Heart left ventricle (tissue), 13 donors: Measurements from ENCODE around the gene RBMXL2.

Experiments used
- CTCF ChIP-seq, 12 donors: fragments of 200-600 bp; sonication (generic) in 4 of 12; IDR thresholded peaks; one replicate each; pipeline versions ENCODE4 v1.5.0 to v1.8.0; 2018 to 2022; ENCODE audit warnings: antibody characterized with exemption in 12 of 12, mild to moderate bottlenecking in 5 of 12
- POLR2A ChIP-seq, 2 donors: fragments of 450-650 bp; IDR thresholded peaks; one replicate each; pipeline ENCODE4 v1.6.1; 2017; ENCODE audit warnings: antibody characterized with exemption in 2 of 2, mild to moderate bottlenecking in 2 of 2, moderate library complexity in 2 of 2
- donor health status: ischemic (EF 13 %, LVEDD 7.1; RV severe dilation, severe dysfunction).
- donor health status: DM: no; HTN: yes; CAD: no.
- donor health status: DM: no; HTN: no; CAD: no.
- donor health status: ischemic (EF 25% LVEDD 6.9; RV normal size, moderate dysfunction).
- donor health status: ischemic (EF 25% LVEDD 5.7; RV mildly dilated, moderate dysfunction).
- donor health status: ischemic (EF 35%, LVEDD 5.7; RV mildly dilated, moderate dysfunction).
- donor health status: nonischemic (EF 11% LVEDD 7.7; RV severe dilation, severe dysfunction).
- donor health status: DM: yes; HTN: yes; CAD: no.
- donor health status: PGD.
- donor health status: ischemic (EF 29% LVEDD 5.4; RV normal size, mild dysfunction).
- donor health status: nonischemic (EF 23%, LVEDD 6.1; RV moderate dilation, normal function).

GRCh38 chr11:7077101-7077500 is 11.7 kb upstream of the RBMXL2 start:
- TF ChIP-seq CTCF (IDR thresholded peaks at IDR 0.05) (no peak), POLR2A (IDR thresholded peaks at IDR 0.05) (no peak)
